GM21717 (cell line): ENCODE results near the gene SLC3A2.
A peak's percentile ranks its signal among the peaks of the same experiment; 100 is the strongest.

Experiments used
- ATAC-seq: cut with Tn5 transposase; IDR thresholded peaks from one replicate; pipeline ENCODE4 v1.9.1; 2021; ENCODE audit warnings: mild to moderate bottlenecking, moderate library complexity; ENCODE audit not compliant: unreplicated experiment

SLC3A2 gene

GRCh38 chr11:62880231-62880802 lies 379 bp upstream of the SLC3A2 start:
- ATAC-seq = no peak

- peak; percentile 38 for ATAC-seq
These were observed 1.1 kb downstream of the SLC3A2 start for GRCh38 chr11:62881579-62882430.

- ATAC-seq = no peak
These were observed 1.7 kb downstream of the SLC3A2 start for GRCh38 chr11:62882431-62882749.

GRCh38 chr11:62882788-62883501 lies 2.2 kb downstream of the SLC3A2 start:
- no peak for ATAC-seq

GRCh38 chr11:62883673-62884072 lies 3.0 kb downstream of the SLC3A2 start:
- ATAC-seq = no peak

- no peak for ATAC-seq
These were observed 4.5 kb downstream of the SLC3A2 start for GRCh38 chr11:62885137-62885750.

- ATAC-seq = no peak
These were observed 7.7 kb downstream of the SLC3A2 start for GRCh38 chr11:62888406-62888805.

- no peak for ATAC-seq
These were observed 8.4 kb downstream of the SLC3A2 start for GRCh38 chr11:62889126-62889483.

GRCh38 chr11:62889484-62890437 lies 9.1 kb downstream of the SLC3A2 start:
- ATAC-seq = no peak

GRCh38 chr11:62892077-62892922 lies 11.6 kb downstream of the SLC3A2 start:
- no peak for ATAC-seq

- no peak for ATAC-seq
These were observed 14.8 kb downstream of the SLC3A2 start for GRCh38 chr11:62895501-62895900.

- no peak for ATAC-seq
These were observed 15.4 kb downstream of the SLC3A2 start for GRCh38 chr11:62896049-62896448.

GRCh38 chr11:62897311-62897710 lies 16.6 kb downstream of the SLC3A2 start:
- ATAC-seq = no peak

- no peak for ATAC-seq
These were observed 17.3 kb downstream of the SLC3A2 start for GRCh38 chr11:62898027-62898426.

- no peak for ATAC-seq
These were observed 22.2 kb downstream of the SLC3A2 start for GRCh38 chr11:62902932-62903331.

- ATAC-seq = no peak
These were observed 24.6 kb downstream of the SLC3A2 start for GRCh38 chr11:62905296-62905695.

GRCh38 chr11:62905927-62906531 lies 25.3 kb downstream of the SLC3A2 start:
- no peak for ATAC-seq

GRCh38 chr11:62908468-62909072 lies 27.9 kb downstream of the SLC3A2 start:
- no peak for ATAC-seq
